OCI-M1 (cell line): ENCODE data around the gene ZNF280A.

Experiments used
- DNase-seq: peaks from one replicate; lab custom pipeline; 2025; lab: John Stamatoyannopoulos, UW

The ZNF280A gene

GRCh38 chr22:22468794-22469469 lies 51.1 kb downstream of the ZNF280A start:
- DNase-seq = peak; percentile 24

- DNase-seq = no peak
These were observed 53.0 kb downstream of the ZNF280A start for GRCh38 chr22:22467112-22467511.

GRCh38 chr22:22465782-22466181 lies 54.3 kb downstream of the ZNF280A start:
- no peak for DNase-seq

DNA sequence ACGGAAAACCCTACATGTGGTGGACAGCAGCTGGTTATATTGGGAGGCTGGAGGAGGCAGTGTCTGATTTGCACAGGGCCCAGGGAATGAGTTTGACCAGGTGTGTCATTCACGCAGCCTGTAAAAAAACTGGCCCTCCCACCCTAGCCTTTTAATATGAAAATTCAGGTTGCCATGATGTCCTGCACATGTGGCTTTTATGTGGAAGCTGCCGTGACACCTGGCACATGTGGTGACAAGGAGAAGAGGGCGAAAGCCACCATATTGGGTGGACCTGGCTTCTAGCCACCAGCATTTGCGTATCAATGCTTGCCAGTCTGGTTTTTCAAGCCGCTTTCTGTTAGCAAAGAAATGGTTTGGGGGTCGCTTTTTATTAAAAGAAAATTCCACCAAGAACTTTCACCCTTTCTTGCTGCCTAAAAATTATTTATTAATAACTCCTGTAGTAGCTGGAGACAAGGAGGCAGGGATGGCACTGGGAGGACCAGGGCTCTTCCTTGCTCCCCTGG lies 54.9 kb downstream of the ZNF280A start:
- no peak for DNase-seq

DNA sequence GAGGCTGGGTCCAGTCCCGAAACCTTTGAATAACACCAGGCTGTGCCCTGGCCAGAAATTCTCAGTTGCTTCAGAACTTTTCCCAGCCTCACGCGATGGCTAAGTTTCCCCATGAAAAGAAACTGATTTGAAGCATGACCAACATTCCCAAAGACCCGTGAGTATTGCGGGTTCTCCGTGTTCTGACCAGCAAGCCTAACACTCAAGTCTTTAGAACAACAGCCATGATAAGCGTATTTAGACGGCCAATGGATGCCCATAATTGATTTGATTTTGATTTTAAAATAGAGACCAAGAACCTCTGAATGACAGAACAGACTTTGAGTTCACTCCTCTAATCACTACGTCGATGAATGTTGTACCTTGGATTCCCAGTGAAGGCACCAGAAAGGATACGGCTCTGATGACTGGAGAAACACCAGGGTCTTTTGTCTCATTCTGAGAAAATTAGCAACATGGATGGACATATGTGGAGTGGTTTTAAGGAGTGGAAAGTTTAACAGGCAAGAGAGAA lies 55.5 kb downstream of the ZNF280A start:
- no peak for DNase-seq

DNA sequence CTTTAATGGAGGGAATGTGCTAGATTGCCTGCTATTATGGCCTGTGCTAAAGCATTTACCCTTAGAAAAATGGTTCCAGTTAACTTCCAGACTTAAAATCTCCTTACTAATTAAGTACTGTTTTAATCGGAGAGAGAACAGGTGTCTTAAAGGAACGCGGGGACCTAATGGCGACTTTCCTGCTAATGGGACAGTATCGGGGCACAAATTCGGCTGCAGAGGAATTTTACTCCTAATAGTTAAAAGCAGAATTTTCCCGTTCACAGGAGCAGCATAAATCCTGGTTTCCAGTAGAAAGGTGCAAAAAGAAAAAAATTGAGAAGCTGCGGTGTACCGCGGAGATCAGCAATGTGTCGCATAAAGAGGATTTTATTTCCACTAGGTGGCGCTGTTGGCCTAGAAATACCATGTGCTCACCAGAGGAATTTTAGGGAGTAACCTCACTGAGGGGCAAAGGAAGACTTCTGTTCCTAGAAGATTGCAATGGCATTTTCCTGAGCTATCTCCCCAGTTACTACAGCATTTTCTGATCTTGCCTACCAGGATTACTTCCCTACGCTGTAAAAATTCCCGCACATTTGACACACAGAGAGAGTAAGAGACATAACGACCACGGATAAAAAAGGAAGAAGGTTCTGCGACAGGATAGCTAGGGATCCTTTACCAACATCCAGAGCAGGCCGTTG lies 56.1 kb downstream of the ZNF280A start:
- peak; percentile 93 for DNase-seq
